HepG2 (cell line): Measurements from ENCODE around the gene ZNF488.

Experiments
- CREB1 ChIP-seq, 2 experiments: fragments of 450-650 bp in 1 of 2; IDR thresholded peaks; 2 replicates each; pipeline ENCODE4 v1.6.1; 2016 to 2017; ENCODE audit warnings: control low read depth in 1 of 2, mild to moderate bottlenecking in 1 of 2, missing compliant biosample characterization in 1 of 2, missing genetic modification characterization in 1 of 2
- CTCF ChIP-seq: sonication (generic); formaldehyde crosslinking; IDR thresholded peaks from 2 replicates; pipeline ENCODE4 v1.5.0; 2020; ENCODE audit warnings: mild to moderate bottlenecking, missing genetic modification reagents, moderate library complexity
- GATAD2A ChIP-seq: IDR thresholded peaks from 2 replicates; pipeline ENCODE4 v1.6.1; 2016
- JUNB ChIP-seq: sonication (generic); formaldehyde crosslinking; IDR thresholded peaks from 2 replicates; pipeline ENCODE4 v1.8.0; 2022; ENCODE audit warnings: missing genetic modification reagents, mild to moderate bottlenecking, borderline replicate concordance
- MAFG ChIP-seq: sonication (generic); formaldehyde crosslinking; IDR thresholded peaks from 2 replicates; pipeline ENCODE4 v1.5.1; 2020; ENCODE audit warnings: mild to moderate bottlenecking, missing genetic modification reagents
- PRMT3 ChIP-seq: sonication (generic); formaldehyde crosslinking; IDR thresholded peaks from 2 replicates; pipeline ENCODE4 v1.8.1; 2022; ENCODE audit warnings: low read depth, mild to moderate bottlenecking, moderate library complexity, missing genetic modification reagents, borderline replicate concordance
- TCF7 ChIP-seq: sonication (generic); IDR thresholded peaks from 2 replicates; pipeline ENCODE4 v1.6.1; 2016; ENCODE audit warnings: antibody characterized with exemption, low read depth

GRCh38 chr10:47418321-47418720 lies 34.2 kb upstream of the ZNF488 start:
- no peak for TF ChIP-seq PRMT3 (CRISPR knock-in tag)
- no peak for TF ChIP-seq MAFG (CRISPR knock-in tag)
- TF ChIP-seq CTCF (CRISPR knock-in tag): no peak
- TF ChIP-seq TCF7: no peak
- TF ChIP-seq GATAD2A (CRISPR knock-in tag): no peak
- TF ChIP-seq CREB1 (IDR thresholded peaks at IDR 0.05): no peak
- no peak for TF ChIP-seq CREB1 (CRISPR knock-in tag; IDR thresholded peaks at IDR 0.05)
- no peak for TF ChIP-seq JUNB (CRISPR knock-in tag)
